OCI-M2 (cell line): ENCODE results near the gene PRDM2.

ENCODE experiments used
- DNase-seq: peaks from one replicate; lab custom pipeline; 2025; ENCODE audit not compliant: unreplicated experiment; lab: John Stamatoyannopoulos, UW

PRDM2 gene

GRCh38 chr1:13762642-13763041 lies 62.7 kb downstream of the PRDM2 start:
- DNase-seq, result no peak

GRCh38 chr1:13763222-13763621 lies 63.2 kb downstream of the PRDM2 start:
- DNase-seq, result no peak

GRCh38 chr1:13763991-13764390 lies 64.0 kb downstream of the PRDM2 start:
- no peak for DNase-seq

DNA sequence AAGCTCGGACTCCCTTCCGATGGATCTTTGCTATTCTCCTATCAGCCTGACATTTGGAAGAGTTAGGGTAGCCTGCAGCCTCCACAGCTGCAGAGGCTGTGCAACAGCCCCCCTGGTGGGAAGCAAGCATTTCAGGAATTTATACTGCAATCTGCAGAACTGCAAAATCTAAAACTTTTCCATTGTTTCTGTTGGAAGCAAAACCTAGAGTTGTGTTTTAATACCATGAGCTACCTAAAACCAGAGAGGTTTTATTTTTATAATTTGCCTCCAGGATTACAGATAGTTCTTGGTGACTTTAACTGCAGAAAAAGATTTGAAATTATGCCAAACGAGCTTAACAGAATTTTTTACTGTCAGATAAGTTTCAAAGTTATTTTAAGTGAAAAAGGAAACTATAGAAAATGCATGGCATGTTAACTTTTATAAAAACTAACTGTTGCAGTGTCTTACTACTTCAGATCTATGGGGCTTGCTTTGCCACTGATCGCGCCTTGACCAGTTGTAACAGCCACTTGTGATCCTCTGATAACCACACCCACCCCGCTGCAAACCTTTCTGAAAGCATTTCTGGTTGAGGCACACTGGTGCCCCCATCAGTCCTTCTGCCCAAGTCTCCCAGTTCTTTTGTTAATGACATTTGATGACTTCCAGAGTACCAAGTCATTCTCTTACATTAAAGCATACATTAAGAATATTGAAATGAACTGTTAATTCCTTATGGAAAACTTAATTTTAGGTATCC lies 64.8 kb downstream of the PRDM2 start:
- no peak for DNase-seq

GRCh38 chr1:13766592-13767564 lies 66.9 kb downstream of the PRDM2 start:
- no peak for DNase-seq

- no peak for DNase-seq
Observed at GRCh38 chr1:13769212-13769611, 69.2 kb downstream of the PRDM2 start.

DNA sequence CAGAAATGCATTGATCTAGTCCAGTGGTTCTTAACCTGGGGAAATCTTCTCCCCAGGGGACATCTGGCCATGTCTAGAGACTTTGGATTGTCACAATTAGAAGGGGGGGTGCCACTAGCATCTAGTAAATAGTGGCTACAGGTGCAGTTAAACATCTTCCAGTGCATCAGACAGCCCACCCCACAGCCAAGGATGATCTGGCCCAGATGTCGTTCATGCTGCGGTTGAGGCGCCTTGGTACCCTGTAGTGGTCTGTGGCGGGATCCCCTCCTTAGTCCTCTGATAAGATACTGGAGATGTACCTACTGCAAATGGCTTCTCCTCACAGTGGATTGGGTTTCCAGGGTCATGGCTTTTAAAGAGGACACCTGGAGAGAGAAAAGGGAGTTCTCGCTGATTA lies 69.8 kb downstream of the PRDM2 start:
- DNase-seq, result no peak

DNA sequence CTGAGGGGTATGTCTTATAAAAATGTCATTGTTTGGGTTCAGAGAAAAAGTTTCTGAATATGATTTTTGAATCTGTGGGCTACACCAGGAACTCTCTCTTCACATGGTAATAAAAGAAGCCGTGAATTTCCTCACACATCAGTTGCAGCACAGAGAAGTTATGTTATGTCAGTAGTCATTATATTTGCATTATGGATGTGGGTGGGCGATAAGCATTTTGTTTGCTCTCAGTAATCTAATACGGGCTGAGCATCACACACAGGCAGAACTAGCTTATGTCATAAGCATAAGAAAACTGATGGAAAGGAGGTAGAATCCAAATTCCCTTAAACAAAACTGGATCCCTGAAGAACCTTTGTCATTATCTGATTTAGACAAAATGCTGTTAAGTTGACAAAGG lies 70.8 kb downstream of the PRDM2 start:
- no peak for DNase-seq

- no peak for DNase-seq
Observed at GRCh38 chr1:13771745-13772144, 71.8 kb downstream of the PRDM2 start.

- DNase-seq, result no peak
Observed at GRCh38 chr1:13772271-13772670, 72.3 kb downstream of the PRDM2 start.

GRCh38 chr1:13774121-13774520 lies 74.1 kb downstream of the PRDM2 start:
- DNase-seq, result no peak

DNA sequence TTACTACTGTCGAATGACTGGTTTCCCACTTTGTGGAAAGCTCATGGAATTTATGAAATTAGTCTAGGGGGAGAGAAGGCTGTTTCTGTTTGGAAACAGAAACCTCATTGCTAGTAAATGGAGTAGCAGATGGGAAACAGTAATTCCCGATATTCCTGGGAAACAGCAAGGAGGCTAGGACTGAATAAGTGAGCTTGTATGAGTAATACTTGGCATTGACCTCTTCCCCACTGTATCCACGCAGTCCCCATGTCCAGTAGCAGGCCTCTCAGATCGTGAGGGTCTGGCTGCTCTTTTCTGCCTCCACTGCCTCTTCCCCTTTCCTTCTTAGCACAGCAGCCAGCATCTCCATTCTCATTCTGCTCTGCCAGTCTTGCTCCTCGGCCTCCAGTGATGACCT lies 75.5 kb downstream of the PRDM2 start:
- DNase-seq, result no peak

DNA sequence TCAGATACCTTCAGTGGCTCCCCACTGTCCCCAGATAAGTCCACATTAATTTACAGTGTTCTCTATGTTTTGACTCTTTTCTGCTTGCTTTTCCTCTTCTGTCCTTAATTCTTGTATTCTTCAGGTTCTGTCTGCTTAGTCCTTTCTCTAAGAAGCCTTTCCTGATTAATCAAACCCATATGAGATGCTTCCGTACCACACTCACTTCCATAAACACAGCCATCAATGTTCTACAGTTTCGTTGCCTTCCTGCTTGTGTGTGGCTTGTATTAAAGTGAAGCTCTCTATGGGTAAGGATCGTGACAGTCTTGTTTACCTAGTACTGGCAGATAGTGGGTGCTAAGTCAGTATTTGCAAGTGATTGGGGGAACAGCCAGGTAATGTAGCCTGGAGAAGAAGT lies 75.9 kb downstream of the PRDM2 start:
- no peak for DNase-seq

GRCh38 chr1:13778431-13778830 lies 78.4 kb downstream of the PRDM2 start:
- no peak for DNase-seq

GRCh38 chr1:13779930-13780329 lies 79.9 kb downstream of the PRDM2 start:
- no peak for DNase-seq

- no peak for DNase-seq
Observed at GRCh38 chr1:13780780-13781179, 80.8 kb downstream of the PRDM2 start.

- no peak for DNase-seq
Observed at GRCh38 chr1:13781228-13781627, 81.2 kb downstream of the PRDM2 start.

- DNase-seq, result no peak
Observed at GRCh38 chr1:13781907-13782633, 82.1 kb downstream of the PRDM2 start.

DNA sequence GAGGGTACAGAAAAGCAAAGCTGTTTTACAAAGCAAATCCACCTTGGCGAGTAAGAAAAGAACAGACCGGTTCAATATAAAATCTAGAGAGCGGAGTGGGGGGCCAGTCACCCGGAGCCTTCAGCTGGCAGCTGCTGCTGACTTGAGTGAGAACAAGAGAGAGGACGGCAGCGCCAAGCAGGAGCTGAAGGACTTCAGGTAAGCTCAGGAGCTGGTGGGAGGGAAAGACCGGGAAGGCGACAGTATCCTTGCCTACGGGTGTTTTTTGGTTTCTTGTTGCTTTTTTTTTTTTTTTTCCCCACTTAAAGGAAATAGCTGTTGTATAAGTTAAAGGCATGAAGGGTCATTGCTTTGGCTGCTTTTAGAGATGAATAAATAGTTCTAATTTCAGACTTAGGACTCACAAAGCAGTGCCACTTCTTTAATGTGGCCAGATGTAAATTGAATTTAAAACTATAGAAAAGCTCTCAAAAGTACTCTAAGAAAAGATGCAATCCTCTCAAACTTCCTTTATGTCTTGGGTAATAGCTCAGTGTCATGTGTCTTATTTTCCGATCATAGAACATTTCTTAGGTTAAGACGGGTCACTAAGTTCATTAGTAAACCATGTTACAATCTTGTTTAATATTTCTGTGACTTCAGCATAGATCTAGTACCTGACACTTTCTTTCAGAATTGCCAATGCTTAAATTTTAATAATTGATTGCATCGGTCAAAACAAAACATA lies 82.8 kb downstream of the PRDM2 start:
- no peak for DNase-seq

GRCh38 chr1:13783551-13783950 lies 83.6 kb downstream of the PRDM2 start:
- DNase-seq, result no peak

GRCh38 chr1:13784971-13785370 lies 85.0 kb downstream of the PRDM2 start:
- DNase-seq, result no peak
